Measurements from ENCODE around the gene TGFB1I1.
A peak's percentile ranks its signal among the peaks of the same experiment; 100 is the strongest.

TGFB1I1 gene

GRCh38 chr16:31476303-31477219, 4.6 kb downstream of the TGFB1I1 start:
- H3K9me3 ChIP-seq (ENCODE audit: low read length), result no peaks in the 10 kb centered on the region
- H3K79me2 ChIP-seq (ENCODE audit: insufficient read depth, low read length), result no peaks in the 10 kb centered on the region
- H3K27me3 ChIP-seq (ENCODE audit: insufficient read depth, low read length), result peaks cover 4% of the 10 kb centered on the region
- peaks cover 6% of the 10 kb centered on the region for H3K4me1 ChIP-seq (ENCODE audit: insufficient read depth, low read length, severe bottlenecking)
- H3F3A ChIP-seq (ENCODE audit: insufficient read depth, low read length), result no peaks in the 10 kb centered on the region
- no peaks in the 10 kb centered on the region for H4K20me1 ChIP-seq (ENCODE audit: insufficient read depth, low read length)
- H3K4me3 ChIP-seq (ENCODE audit: low read depth, low read length, poor library complexity, severe bottlenecking), result peak overlapping the region; percentile 62
- no peak for TF ChIP-seq EZH2 (IDR thresholded peaks at IDR 0.05; ENCODE audit: borderline replicate concordance, low read length)
- TF ChIP-seq, protein P1, sequence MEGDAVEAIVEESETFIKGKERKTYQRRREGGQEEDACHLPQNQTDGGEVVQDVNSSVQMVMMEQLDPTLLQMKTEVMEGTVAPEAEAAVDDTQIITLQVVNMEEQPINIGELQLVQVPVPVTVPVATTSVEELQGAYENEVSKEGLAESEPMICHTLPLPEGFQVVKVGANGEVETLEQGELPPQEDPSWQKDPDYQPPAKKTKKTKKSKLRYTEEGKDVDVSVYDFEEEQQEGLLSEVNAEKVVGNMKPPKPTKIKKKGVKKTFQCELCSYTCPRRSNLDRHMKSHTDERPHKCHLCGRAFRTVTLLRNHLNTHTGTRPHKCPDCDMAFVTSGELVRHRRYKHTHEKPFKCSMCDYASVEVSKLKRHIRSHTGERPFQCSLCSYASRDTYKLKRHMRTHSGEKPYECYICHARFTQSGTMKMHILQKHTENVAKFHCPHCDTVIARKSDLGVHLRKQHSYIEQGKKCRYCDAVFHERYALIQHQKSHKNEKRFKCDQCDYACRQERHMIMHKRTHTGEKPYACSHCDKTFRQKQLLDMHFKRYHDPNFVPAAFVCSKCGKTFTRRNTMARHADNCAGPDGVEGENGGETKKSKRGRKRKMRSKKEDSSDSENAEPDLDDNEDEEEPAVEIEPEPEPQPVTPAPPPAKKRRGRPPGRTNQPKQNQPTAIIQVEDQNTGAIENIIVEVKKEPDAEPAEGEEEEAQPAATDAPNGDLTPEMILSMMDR (IDR thresholded peaks at IDR 0.05; ENCODE audit: low read length), result no peak
- H2AFZ ChIP-seq (ENCODE audit: low read length), result no peak overlapping the region
- H3K9ac ChIP-seq (ENCODE audit: low read length), result no peak overlapping the region; the same call in 1 of the 2 replicates
- no peak overlapping the region for H3K27ac ChIP-seq (ENCODE audit: low read depth, low read length, poor library complexity, severe bottlenecking)
- no peaks in the 10 kb centered on the region for H3K9me2 ChIP-seq (ENCODE audit: low read depth, low read length)
- no peaks in the 10 kb centered on the region for H3K36me3 ChIP-seq (ENCODE audit: insufficient read depth, low read length)
- H3K4me2 ChIP-seq (ENCODE audit: low read length), result peak overlapping the region; percentile 76

DNA sequence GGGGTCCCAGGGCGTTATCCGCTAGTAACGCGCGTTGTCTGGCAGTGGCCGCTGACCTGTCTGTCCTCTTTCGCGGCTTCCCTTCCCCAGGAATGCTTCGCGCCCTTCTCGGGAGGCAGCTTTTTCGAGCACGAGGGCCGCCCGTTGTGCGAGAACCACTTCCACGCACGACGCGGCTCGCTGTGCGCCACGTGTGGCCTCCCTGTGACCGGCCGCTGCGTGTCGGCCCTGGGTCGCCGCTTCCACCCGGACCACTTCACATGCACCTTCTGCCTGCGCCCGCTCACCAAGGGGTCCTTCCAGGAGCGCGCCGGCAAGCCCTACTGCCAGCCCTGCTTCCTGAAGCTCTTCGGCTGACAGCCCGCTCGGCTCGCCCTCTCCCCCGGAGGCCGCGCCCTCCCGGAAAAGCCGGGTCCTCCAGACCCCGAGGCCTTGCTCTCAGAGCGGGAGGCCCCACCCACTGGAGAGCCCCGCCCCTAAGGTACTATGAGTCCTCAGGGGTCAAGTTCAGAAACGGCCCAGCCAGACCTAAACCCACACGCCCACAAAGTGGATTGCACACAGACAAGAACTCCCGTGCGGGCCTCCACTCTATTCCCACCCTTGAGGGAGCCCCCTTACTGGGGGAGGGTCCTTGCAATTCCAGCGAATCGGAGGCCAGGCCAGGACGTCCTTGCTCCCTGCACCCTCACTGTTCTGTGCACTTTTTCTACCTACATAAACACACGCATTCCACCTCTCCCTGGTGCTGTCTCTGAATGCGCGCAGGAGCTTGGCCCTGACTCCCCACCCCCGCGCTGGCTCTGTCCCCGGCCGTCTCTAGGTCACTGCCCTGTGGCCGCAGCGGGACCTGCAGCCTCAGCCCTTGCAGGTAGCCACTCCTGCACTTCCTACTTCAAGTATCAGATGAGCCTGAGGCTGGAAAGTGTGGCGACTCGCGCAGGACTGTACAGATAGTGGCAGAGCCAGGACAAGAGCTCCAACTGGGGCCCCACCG, 5.6 kb downstream of the TGFB1I1 start:
- Histone ChIP-seq H2AFZ (ENCODE audit: low read length) (no peak overlapping the region), H3K36me3 (ENCODE audit: insufficient read depth, low read length) (no peaks in the 10 kb centered on the region), H3K27me3 (ENCODE audit: insufficient read depth, low read length) (peaks cover 4% of the 10 kb centered on the region), H3K9ac (ENCODE audit: low read length) (peak overlapping the region; percentile 48; the same call in 1 of the 2 replicates), H3K27ac (ENCODE audit: low read depth, low read length, poor library complexity, severe bottlenecking) (no peak overlapping the region), H3K4me1 (ENCODE audit: insufficient read depth, low read length, severe bottlenecking) (peaks cover 6% of the 10 kb centered on the region), H3K4me3 (ENCODE audit: low read depth, low read length, poor library complexity, severe bottlenecking) (peak overlapping the region; percentile 62), H4K20me1 (ENCODE audit: insufficient read depth, low read length) (no peaks in the 10 kb centered on the region), H3K9me2 (ENCODE audit: low read depth, low read length) (no peaks in the 10 kb centered on the region), H3K4me2 (ENCODE audit: low read length) (peak overlapping the region; percentile 76), H3K79me2 (ENCODE audit: insufficient read depth, low read length) (no peaks in the 10 kb centered on the region), H3K9me3 (ENCODE audit: low read length) (no peaks in the 10 kb centered on the region), H3F3A (ENCODE audit: insufficient read depth, low read length) (no peaks in the 10 kb centered on the region)
- TF ChIP-seq, protein P1 (IDR thresholded peaks at IDR 0.05; ENCODE audit: low read length), result no peak
- no peak for TF ChIP-seq EZH2 (IDR thresholded peaks at IDR 0.05; ENCODE audit: borderline replicate concordance, low read length)

- Histone ChIP-seq H3K27ac (ENCODE audit: low read depth, low read length, poor library complexity, severe bottlenecking) (no peak overlapping the region), H3K36me3 (ENCODE audit: insufficient read depth, low read length) (no peaks in the 10 kb centered on the region), H3K4me1 (ENCODE audit: insufficient read depth, low read length, severe bottlenecking) (peaks cover 6% of the 10 kb centered on the region), H3K9me3 (ENCODE audit: low read length) (no peaks in the 10 kb centered on the region), H3K9ac (ENCODE audit: low read length) (no peak overlapping the region), H4K20me1 (ENCODE audit: insufficient read depth, low read length) (no peaks in the 10 kb centered on the region), H3F3A (ENCODE audit: insufficient read depth, low read length) (no peaks in the 10 kb centered on the region), H3K9me2 (ENCODE audit: low read depth, low read length) (no peaks in the 10 kb centered on the region), H3K4me3 (ENCODE audit: low read depth, low read length, poor library complexity, severe bottlenecking) (no peak overlapping the region), H3K27me3 (ENCODE audit: insufficient read depth, low read length) (peaks cover 7% of the 10 kb centered on the region), H2AFZ (ENCODE audit: low read length) (no peak overlapping the region), H3K4me2 (ENCODE audit: low read length) (no peak overlapping the region), H3K79me2 (ENCODE audit: insufficient read depth, low read length) (no peaks in the 10 kb centered on the region)
- TF ChIP-seq, protein P1 (IDR thresholded peaks at IDR 0.05; ENCODE audit: low read length), result no peak
- TF ChIP-seq EZH2 (IDR thresholded peaks at IDR 0.05; ENCODE audit: borderline replicate concordance, low read length), result no peak
Observed at GRCh38 chr16:31478956-31479355, 7.0 kb downstream of the TGFB1I1 start.

Measured in OCI-LY1 (cell line).